OCI-LY3 (cell line): Measurements from ENCODE around the gene PLXNB3.
"Not testable (repeated sequence)": the region's sequence is repeated elsewhere in the genome, so short reads cannot be mapped to it uniquely, and the experiment has no call there.

Experiments
- H2AFZ ChIP-seq: fragments of 200-600, 300-600 bp; shearing (Covaris generic); 2 replicates; pipeline ENCODE4 v1.6.0; 2014; ENCODE audit warnings: antibody characterized with exemption, low read depth, low read length
- H3K27ac ChIP-seq: fragments of 200-600, 300-600 bp; sonication (generic); 2 replicates; pipeline ENCODE4 v1.5.1; 2014; ENCODE audit warnings: mild to moderate bottlenecking, low read length, moderate library complexity, mixed read lengths
- H3K27me3 ChIP-seq: fragments of 200-600, 300-600 bp; sonication (generic); 2 replicates; pipeline ENCODE4 v1.6.1; 2014; ENCODE audit warnings: low read depth, low read length, mixed read lengths
- H3K36me3 ChIP-seq: fragments of 200-600, 300-600 bp; sonication (generic); replicated peaks from 2 replicates; pipeline ENCODE3; 2014; ENCODE audit warnings: low read depth, low read length, mixed read lengths
- H3K4me1 ChIP-seq: fragments of 300-600, 200-600 bp; sonication (generic); 2 replicates; pipeline ENCODE4 v1.6.1; 2014; ENCODE audit warnings: low read length, mixed read lengths
- H3K4me2 ChIP-seq: fragments of 200-600, 300-600 bp; sonication (generic); 2 replicates; pipeline ENCODE4 v1.6.1; 2014; ENCODE audit warnings: low read length, mixed read lengths
- H3K4me3 ChIP-seq: fragments of 300-600, 200-600 bp; sonication (generic); 2 replicates; pipeline ENCODE4 v1.5.1; 2014; ENCODE audit warnings: antibody characterized with exemption, mild to moderate bottlenecking, low read length, moderate library complexity
- H3K79me2 ChIP-seq: fragments of 300-600, 200-600 bp; shearing (Covaris generic); 2 replicates; pipeline ENCODE4 v1.6.1; 2014; ENCODE audit warnings: mild to moderate bottlenecking, low read length, mixed read lengths
- H3K9ac ChIP-seq: fragments of 300-600, 200-600 bp; shearing (Covaris generic); 2 replicates; pipeline ENCODE4 v1.6.0; 2014; ENCODE audit warnings: mild to moderate bottlenecking, low read length, moderate library complexity
- H3K9me3 ChIP-seq: fragments of 200-600, 300-600 bp; shearing (Covaris generic); 2 replicates; pipeline ENCODE4 v1.6.1; 2014; ENCODE audit warnings: low read length, mixed read lengths; ENCODE audit not compliant: insufficient read depth
- H4K20me1 ChIP-seq: fragments of 200-600, 300-600 bp; sonication (generic); 2 replicates; pipeline ENCODE4 v1.6.1; 2016; ENCODE audit warnings: low read length, mixed read lengths; ENCODE audit not compliant: insufficient read depth
- EZH2phosphoT487 ChIP-seq: fragments of 200-600 bp; shearing (Covaris generic); IDR thresholded peaks from 2 replicates; pipeline ENCODE4 v1.6.1; 2018; ENCODE audit warnings: antibody characterized with exemption, mixed run types, low read depth
- TF ChIP-seq, protein P1 (sequence below): fragments of 200-600, 300-600 bp; sonication (generic); IDR thresholded peaks from 2 replicates; pipeline ENCODE4 v1.5.1; 2014; ENCODE audit warnings: antibody characterized with exemption, low read length, low read depth

The PLXNB3 gene

DNA sequence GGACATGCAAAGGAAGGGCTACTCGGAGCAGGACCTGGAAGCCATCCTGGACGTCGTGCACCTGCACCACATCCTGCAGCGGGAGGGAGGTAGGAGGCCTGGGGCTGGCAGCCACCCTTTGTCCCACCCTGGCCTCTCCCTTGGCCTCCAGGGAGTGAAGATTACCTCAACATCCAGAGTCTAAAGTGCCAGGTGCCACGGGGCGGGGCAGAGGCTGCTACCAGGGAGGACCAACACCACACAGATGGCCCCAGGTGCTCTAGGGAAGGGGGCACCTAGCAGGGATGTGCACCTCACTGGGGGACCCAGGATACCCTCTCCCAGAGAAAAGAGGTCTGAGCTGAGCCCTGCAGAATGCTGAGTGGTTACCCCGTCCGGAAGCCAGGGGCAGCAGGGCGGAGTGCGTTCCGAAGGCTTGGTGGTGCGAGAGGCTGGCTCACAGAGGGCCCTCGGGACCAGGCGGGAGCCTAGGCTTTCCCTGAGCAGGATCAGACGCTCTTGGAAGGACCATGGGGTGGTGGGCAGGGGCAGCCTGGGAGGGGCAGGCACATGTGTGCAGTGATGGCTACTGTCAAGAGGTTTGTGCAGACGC is 23.3 kb upstream of the PLXNB3 start:
- H3K4me3 ChIP-seq = no peak overlapping the region
- H3K27me3 ChIP-seq = no peaks in the 10 kb centered on the region
- H3K9me3 ChIP-seq = no peaks in the 10 kb centered on the region
- H3K36me3 ChIP-seq = no peaks in the 10 kb centered on the region
- TF ChIP-seq EZH2phosphoT487 = no peak
- TF ChIP-seq, protein P1, sequence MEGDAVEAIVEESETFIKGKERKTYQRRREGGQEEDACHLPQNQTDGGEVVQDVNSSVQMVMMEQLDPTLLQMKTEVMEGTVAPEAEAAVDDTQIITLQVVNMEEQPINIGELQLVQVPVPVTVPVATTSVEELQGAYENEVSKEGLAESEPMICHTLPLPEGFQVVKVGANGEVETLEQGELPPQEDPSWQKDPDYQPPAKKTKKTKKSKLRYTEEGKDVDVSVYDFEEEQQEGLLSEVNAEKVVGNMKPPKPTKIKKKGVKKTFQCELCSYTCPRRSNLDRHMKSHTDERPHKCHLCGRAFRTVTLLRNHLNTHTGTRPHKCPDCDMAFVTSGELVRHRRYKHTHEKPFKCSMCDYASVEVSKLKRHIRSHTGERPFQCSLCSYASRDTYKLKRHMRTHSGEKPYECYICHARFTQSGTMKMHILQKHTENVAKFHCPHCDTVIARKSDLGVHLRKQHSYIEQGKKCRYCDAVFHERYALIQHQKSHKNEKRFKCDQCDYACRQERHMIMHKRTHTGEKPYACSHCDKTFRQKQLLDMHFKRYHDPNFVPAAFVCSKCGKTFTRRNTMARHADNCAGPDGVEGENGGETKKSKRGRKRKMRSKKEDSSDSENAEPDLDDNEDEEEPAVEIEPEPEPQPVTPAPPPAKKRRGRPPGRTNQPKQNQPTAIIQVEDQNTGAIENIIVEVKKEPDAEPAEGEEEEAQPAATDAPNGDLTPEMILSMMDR = no peak
- H2AFZ ChIP-seq = no peak overlapping the region
- H4K20me1 ChIP-seq = no peaks in the 10 kb centered on the region
- no peaks in the 10 kb centered on the region for H3K4me1 ChIP-seq
- H3K4me2 ChIP-seq = no peak overlapping the region
- no peak overlapping the region for H3K9ac ChIP-seq
- no peaks in the 10 kb centered on the region for H3K79me2 ChIP-seq
- H3K27ac ChIP-seq = no peak overlapping the region

DNA sequence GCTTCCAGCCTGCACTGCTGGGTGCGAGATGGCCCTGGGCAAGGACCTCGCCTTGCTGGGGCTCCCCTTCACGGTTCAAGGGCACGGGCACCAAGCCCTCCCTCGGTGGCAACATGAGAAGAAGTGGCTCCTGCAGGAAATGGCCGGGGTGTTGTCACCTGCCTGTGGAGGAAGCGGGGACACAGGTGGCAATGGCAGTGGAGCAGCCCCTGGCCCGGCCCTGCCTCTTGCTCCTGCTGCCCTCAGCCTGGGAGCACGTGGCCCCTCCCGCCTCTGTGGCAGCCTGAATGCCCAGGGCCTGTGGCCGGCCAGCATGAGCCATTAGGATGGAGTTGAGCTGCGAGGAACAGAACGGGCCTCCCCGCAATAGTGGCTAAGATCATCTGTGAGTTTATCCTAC is 22.6 kb upstream of the PLXNB3 start:
- H3K36me3 ChIP-seq = no peaks in the 10 kb centered on the region
- H3K4me3 ChIP-seq = no peak overlapping the region
- H3K4me2 ChIP-seq = no peak overlapping the region
- H3K9me3 ChIP-seq = no peaks in the 10 kb centered on the region
- no peak overlapping the region for H2AFZ ChIP-seq
- H3K79me2 ChIP-seq = no peaks in the 10 kb centered on the region
- H3K27ac ChIP-seq = no peak overlapping the region
- H3K27me3 ChIP-seq = no peaks in the 10 kb centered on the region
- no peak for TF ChIP-seq EZH2phosphoT487
- TF ChIP-seq, protein P1 = no peak
- H3K9ac ChIP-seq = no peak overlapping the region
- no peaks in the 10 kb centered on the region for H3K4me1 ChIP-seq
- no peaks in the 10 kb centered on the region for H4K20me1 ChIP-seq

DNA sequence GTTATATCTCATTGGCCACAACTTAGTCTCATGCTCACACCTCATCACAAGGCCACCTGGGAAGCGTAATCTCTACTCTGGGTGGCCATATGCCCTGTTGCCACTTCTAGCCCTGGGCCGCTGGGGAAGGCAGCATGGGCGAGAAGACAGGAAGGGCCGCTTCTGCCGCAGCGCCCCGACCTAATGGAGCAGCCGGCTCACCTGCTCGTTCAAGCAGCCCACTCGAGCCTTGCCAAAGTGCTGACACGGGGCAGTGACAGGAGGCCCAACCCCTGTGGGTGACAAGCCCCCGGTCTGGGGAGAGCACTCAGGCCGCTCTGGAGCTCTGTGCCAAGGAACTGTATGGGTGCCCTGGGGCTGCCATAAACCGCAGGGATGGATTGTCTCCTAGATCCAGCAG is 21.9 kb upstream of the PLXNB3 start:
- not testable (repeated sequence) for H3K9me3 ChIP-seq, H3K27ac ChIP-seq, H3K36me3 ChIP-seq, H2AFZ ChIP-seq, H3K27me3 ChIP-seq, H3K9ac ChIP-seq, H3K4me3 ChIP-seq, H3K79me2 ChIP-seq, H3K4me2 ChIP-seq, H3K4me1 ChIP-seq, H4K20me1 ChIP-seq

DNA sequence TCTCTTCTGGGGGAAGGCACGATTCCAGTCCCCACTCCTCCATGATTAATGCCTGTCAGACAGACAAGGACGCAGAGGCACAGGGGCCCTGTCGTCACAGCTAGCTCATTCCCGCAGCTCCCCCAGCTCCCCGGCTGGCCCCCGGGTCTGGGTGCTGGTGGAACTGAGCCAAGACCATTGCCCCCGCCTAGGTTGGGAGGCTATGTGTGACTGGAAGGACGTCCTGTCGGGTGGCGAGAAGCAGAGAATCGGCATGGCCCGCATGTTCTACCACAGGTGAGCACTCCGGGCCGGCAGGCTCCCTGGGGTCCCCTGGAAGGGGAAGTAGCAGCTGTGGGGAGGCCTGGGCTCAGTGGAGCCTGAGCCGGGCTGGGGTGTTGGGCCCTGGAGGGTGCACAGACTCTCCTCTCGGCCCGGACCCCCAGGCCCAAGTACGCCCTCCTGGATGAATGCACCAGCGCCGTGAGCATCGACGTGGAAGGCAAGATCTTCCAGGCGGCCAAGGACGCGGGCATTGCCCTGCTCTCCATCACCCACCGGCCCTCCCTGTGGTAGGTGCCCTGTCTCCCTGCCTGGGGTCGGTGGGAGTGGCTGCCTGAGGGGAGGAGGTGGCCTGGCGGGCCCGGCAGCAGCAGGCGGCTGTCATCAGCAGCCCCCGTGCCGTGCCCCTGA is 21.1 kb upstream of the PLXNB3 start:
- not testable (repeated sequence) for H3K36me3 ChIP-seq, H4K20me1 ChIP-seq, H2AFZ ChIP-seq, H3K27me3 ChIP-seq, H3K4me2 ChIP-seq, H3K4me3 ChIP-seq, H3K4me1 ChIP-seq, H3K9me3 ChIP-seq, H3K9ac ChIP-seq, H3K79me2 ChIP-seq, H3K27ac ChIP-seq

DNA sequence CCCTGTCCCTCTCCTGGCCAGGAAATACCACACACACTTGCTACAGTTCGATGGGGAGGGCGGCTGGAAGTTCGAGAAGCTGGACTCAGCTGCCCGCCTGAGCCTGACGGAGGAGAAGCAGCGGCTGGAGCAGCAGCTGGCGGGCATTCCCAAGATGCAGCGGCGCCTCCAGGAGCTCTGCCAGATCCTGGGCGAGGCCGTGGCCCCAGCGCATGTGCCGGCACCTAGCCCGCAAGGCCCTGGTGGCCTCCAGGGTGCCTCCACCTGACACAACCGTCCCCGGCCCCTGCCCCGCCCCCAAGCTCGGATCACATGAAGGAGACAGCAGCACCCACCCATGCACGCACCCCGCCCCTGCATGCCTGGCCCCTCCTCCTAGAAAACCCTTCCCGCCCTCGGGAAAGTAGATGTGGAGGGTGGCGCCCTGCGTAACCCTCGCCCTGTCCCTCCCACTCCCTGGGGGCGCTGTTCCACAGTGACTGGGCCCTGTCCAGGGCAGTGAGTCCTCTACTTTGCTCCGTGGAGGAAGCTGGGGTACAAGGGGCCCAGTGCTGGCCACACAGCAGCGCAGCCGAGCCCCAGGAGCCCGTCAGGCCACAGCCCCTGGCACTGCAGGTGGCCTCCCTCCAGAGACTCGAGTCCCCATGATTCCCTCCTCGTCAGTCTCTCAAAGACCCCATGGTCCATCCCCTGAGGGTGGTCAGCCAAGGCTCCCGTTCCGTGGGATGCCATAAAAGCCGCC is 20.4 kb upstream of the PLXNB3 start:
- not testable (repeated sequence) for H4K20me1 ChIP-seq, H3K79me2 ChIP-seq, H3K4me3 ChIP-seq, H3K9ac ChIP-seq, H3K36me3 ChIP-seq, H3K4me1 ChIP-seq, H3K27ac ChIP-seq, H3K9me3 ChIP-seq, H2AFZ ChIP-seq, H3K27me3 ChIP-seq
- H3K4me2 ChIP-seq = peak overlapping the region; percentile 50; the same call in 1 of the 2 replicates
